ENCODE data around the gene PRXL2C. TPM values are rescaled to one million over a fixed set of nuclear protein-coding genes. Genes with fewer than 3 reads are reported as not detected.
A peak's percentile ranks its signal among the peaks of the same experiment; 100 is the strongest.
"Not testable (repeated sequence)": the region's sequence is repeated elsewhere in the genome, so short reads cannot be mapped to it uniquely, and the experiment has no call there.

PRXL2C gene
- total RNA-seq, 2 donors from 2014 or later: 14.3 to 14.6 TPM

DNA sequence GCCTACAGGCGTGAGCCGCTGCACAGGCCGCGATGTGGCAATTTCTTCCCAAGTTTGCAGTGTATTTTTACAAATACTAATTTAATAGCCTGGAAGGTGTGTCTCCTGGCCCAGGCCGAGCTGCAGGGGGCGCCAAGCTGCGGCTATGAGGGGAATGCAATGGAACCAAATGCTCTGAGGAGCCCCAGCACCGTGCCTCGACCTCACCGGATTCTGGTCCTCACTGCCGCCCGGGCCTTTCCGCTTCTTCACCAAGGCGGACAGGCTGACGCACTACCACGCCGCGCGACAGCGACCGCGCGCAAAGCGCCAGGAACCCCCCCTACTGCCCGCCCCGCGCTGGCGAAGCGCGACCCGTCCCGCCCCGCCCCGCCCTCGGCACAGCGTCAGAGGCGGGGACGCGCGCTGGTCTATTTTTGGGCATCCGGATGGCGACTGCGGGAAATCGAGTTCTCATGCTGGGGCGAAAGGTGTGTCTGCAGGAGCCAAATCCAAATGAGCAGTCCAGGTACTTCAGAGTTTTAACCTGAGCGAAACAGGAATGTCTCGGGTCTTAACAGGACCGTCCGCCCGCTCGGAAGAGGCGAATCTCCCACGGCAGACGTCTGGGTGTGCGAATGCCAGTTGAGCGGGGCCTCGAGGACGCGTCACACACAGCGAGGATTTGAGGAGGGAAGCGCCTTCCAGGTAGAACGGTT, 31.7 kb upstream of the PRXL2C start:
- Histone ChIP-seq H3K9me3 (no peaks in the 10 kb centered on the region), H3K4me1 (replicated peaks) (no peaks in the 10 kb centered on the region), H3K4me3 (peak overlapping the region; percentile 43), H3K27ac (peak overlapping the region; percentile 72 to 80), H3K36me3 (no peaks in the 10 kb centered on the region), H3K27me3 (replicated peaks; ENCODE audit: insufficient read depth) (no peaks in the 10 kb centered on the region)
- WGBS: 3% methylated on average over 45 of the region's 62 CpGs
- TF ChIP-seq POLR2A (IDR thresholded peaks at IDR 0.05) (peak; percentile 42), POLR2AphosphoS5 (IDR thresholded peaks at IDR 0.05) (no peak)
- TF ChIP-seq, protein P1, sequence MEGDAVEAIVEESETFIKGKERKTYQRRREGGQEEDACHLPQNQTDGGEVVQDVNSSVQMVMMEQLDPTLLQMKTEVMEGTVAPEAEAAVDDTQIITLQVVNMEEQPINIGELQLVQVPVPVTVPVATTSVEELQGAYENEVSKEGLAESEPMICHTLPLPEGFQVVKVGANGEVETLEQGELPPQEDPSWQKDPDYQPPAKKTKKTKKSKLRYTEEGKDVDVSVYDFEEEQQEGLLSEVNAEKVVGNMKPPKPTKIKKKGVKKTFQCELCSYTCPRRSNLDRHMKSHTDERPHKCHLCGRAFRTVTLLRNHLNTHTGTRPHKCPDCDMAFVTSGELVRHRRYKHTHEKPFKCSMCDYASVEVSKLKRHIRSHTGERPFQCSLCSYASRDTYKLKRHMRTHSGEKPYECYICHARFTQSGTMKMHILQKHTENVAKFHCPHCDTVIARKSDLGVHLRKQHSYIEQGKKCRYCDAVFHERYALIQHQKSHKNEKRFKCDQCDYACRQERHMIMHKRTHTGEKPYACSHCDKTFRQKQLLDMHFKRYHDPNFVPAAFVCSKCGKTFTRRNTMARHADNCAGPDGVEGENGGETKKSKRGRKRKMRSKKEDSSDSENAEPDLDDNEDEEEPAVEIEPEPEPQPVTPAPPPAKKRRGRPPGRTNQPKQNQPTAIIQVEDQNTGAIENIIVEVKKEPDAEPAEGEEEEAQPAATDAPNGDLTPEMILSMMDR (IDR thresholded peaks at IDR 0.05): peak; percentile 29 to 60 (median 42)
- intact Hi-C loops (cut with DNase I): no loop called here
- DNase-seq (ENCODE audit: low spot score): peak; percentile 68

DNA sequence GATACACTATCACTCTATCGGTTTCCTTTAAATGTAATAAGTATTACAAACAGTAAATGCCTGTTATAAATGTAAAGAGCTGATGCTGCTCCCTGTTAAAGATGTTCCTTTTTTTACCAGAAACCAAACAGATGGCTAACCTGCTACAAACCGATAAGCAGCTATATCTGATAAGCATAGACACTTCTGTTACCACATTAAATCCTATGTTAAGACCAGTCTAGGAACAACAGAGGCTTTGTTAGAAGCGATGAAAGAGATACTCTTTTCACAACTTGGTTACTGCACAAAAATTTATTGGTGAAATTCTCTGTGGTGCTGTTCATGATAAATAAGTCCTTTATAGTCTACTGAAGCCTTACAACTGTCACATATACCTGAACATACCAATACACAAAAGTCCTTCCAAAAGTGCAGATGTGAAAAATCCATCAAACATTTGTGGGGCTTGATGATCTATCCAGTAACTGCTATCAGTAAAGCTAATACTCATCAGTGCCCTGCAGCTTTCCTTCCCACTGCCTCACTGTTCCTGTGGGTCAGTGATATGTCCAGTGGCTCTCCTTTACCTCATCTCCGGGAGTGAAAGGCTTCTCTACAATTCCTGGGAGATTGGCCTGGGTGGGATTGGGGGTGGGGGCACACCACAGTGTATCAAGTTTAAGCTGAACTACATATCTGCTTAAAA, 25.8 kb upstream of the PRXL2C start:
- H3K27ac ChIP-seq: no peak overlapping the region
- intact Hi-C loops (cut with DNase I): no loop called here
- no peaks in the 10 kb centered on the region for H3K9me3 ChIP-seq
- H3K4me3 ChIP-seq: no peak overlapping the region
- no peaks in the 10 kb centered on the region for H3K36me3 ChIP-seq
- WGBS: 36% methylated on average over 4 of the region's 4 CpGs
- no peaks in the 10 kb centered on the region for H3K4me1 ChIP-seq (replicated peaks)
- no peak for DNase-seq (ENCODE audit: low spot score)
- TF ChIP-seq POLR2AphosphoS5 (IDR thresholded peaks at IDR 0.05): no peak
- TF ChIP-seq, protein P1 (IDR thresholded peaks at IDR 0.05): no peak
- H3K27me3 ChIP-seq (replicated peaks; ENCODE audit: insufficient read depth): no peaks in the 10 kb centered on the region

DNA sequence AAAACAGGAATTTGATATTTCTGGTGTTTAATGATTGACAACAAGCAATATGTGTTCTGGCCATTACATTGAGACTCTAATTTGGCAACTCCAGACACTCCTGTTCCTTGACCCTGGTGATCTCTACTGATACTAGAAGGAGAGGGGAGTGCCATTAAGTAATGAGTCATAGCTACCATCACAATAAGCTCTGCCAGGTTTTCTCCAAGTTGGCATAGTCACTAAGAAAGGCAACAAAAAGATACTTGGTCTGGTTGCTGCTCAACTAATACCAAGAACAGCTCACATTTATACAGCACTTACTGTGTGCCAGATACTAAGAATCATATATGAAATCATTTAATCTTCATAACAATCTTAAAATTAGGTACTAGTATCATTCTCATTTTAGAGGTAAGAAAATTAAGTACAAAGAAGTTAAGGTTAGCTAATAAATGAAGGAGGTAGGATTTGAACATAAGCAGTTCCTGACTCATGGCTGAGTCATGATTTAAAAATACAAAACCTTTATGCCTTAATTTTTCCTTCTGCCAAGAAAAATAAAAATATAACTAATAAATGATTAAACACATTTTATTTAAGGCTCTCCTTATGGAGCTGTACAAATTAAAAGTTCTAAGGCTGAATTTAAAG, 19.9 kb upstream of the PRXL2C start:
- H3K9me3 ChIP-seq: no peaks in the 10 kb centered on the region
- no peaks in the 10 kb centered on the region for H3K4me1 ChIP-seq (replicated peaks)
- DNase-seq (ENCODE audit: low spot score): no peak
- no peaks in the 10 kb centered on the region for H3K36me3 ChIP-seq
- no peak overlapping the region for H3K4me3 ChIP-seq
- no peak overlapping the region for H3K27ac ChIP-seq
- intact Hi-C loops (cut with DNase I): no loop called here
- TF ChIP-seq, protein P1 (IDR thresholded peaks at IDR 0.05): no peak
- no peak for TF ChIP-seq POLR2A (IDR thresholded peaks at IDR 0.05)
- TF ChIP-seq POLR2AphosphoS5 (IDR thresholded peaks at IDR 0.05): no peak
- H3K27me3 ChIP-seq (replicated peaks; ENCODE audit: insufficient read depth): no peaks in the 10 kb centered on the region

- H3K27ac ChIP-seq; intact Hi-C loops (cut with DNase I); H3K4me3 ChIP-seq; H3K36me3 ChIP-seq; H3K27me3 ChIP-seq (replicated peaks; ENCODE audit: insufficient read depth); H3K9me3 ChIP-seq; DNase-seq (ENCODE audit: low spot score); H3K4me1 ChIP-seq (replicated peaks): not testable (repeated sequence)
- 91% methylated on average over 4 of the region's 4 CpGs for WGBS
Observed at GRCh38 chr9:96673786-96674185, 18.7 kb upstream of the PRXL2C start.

- Histone ChIP-seq H3K9me3 (no peaks in the 10 kb centered on the region), H3K4me1 (replicated peaks) (no peaks in the 10 kb centered on the region), H3K36me3 (no peaks in the 10 kb centered on the region), H3K27ac (no peak overlapping the region), H3K27me3 (replicated peaks; ENCODE audit: insufficient read depth) (no peaks in the 10 kb centered on the region), H3K4me3 (no peak overlapping the region)
- TF ChIP-seq POLR2A (IDR thresholded peaks at IDR 0.05) (no peak), POLR2AphosphoS5 (IDR thresholded peaks at IDR 0.05) (no peak)
- TF ChIP-seq, protein P1 (IDR thresholded peaks at IDR 0.05): no peak
- intact Hi-C loops (cut with DNase I): loop anchor here (5.0 to 10.0 kb wide), 3 partner anchors 322 to 434 kb away; no protein-coding TSS in a partner anchor
- WGBS: 91% methylated on average over 20 of the region's 20 CpGs
- no peak for DNase-seq (ENCODE audit: low spot score)
Observed at GRCh38 chr9:96668868-96669534, 13.9 kb upstream of the PRXL2C start.

Data from prostate gland (tissue), 2 donors.